ENCODE data around the gene SGF29.
"Not testable (repeated sequence)": the region's sequence is repeated elsewhere in the genome, so short reads cannot be mapped to it uniquely, and the experiment has no call there.

SGF29 gene

GRCh38 chr16:28532940-28533647, 20.6 kb upstream of the SGF29 start:
- no peak for DNase-seq (ENCODE audit: low spot score)

DNA sequence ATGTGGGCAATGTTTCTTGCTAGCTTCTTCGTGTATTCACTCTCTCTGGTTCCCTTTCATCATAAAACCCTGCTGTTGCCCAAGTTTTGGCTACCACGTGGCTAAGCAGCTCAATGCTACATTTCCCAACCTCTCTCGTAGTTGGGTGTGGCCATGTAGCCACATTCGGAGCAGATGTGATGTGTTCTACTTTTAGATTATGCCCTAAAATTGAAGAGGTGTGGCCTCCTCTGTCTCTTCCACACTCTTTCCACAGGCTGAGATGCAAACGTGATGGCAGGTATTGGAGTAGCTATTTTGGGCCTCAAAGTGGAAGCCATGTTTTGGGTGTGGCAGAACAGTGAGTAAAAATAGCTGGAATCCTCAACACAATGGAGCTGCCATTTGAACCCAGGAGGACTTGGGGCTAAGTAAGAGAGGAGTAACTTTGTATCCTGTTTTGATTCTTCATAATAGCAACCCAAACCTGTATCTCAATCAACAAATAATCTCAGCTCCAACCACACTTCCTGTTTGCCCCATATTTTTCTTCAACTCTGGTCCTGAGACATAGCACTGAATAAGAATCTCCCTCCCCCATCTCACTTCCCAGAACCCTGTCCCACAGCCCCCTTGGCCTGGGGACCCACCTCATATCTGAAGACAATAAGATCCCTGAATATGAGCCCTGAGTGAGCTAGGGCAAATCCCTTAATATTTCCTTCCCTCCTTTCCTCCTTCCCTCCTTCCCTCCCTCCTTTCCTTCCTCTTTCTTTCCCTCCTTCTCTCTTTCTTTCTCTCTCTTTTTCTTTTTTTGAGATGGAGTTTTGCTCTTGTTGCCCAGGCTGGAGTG, 19.0 kb upstream of the SGF29 start:
- DNase-seq (ENCODE audit: low spot score), result no peak

DNA sequence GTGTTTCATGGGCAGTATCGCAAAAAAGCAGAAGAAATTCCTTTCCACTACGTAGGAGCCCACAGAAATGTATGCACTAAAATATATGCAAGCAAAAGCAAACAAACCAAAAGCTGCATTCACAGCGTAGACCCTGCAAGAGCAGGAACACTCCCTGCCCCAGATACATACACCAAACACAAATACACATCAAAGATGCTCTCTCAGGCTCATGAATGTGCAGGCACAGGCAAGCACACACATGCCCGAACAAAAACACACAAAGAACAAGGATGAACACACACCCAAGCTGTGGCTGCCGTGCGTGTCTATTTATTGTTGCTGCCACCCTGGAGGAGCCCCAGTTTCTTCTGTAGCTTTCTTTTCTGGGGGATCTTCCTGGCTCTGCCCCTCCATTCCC, 16.6 kb upstream of the SGF29 start:
- no peak for DNase-seq (ENCODE audit: low spot score)

- no peak for DNase-seq (ENCODE audit: low spot score)
Observed at GRCh38 chr16:28537964-28538732, 15.6 kb upstream of the SGF29 start.

GRCh38 chr16:28538733-28539596, 14.8 kb upstream of the SGF29 start, which contains the start of gene NUPR1:
NUPR1 (minus strand) TSS chr16:28538974; CDS start chr16:28538907, 67 bp downstream.
- no peak for DNase-seq (ENCODE audit: low spot score)

DNA sequence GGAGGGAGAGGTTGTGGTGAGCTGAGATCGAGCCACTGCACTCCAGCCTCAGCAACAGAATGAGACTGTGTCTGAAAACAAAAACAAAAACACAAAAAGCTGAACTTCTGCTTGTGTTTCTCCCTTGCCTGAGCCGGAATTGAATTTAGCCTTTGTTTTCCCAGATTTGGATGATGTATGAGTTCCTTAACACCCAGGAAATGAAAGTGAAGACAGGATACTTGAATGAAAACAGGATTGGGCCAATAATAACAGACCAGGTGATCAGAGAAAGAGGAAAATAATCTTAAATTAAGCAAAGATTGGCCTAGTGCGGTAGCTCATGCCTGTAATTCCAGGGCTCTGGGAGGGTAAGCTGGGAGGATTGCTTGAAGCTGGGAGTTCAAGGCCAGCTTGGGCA, 13.4 kb upstream of the SGF29 start:
- DNase-seq (ENCODE audit: low spot score), result no peak

- no peak for DNase-seq (ENCODE audit: low spot score)
Observed at GRCh38 chr16:28542646-28543045, 11.1 kb upstream of the SGF29 start.

DNA sequence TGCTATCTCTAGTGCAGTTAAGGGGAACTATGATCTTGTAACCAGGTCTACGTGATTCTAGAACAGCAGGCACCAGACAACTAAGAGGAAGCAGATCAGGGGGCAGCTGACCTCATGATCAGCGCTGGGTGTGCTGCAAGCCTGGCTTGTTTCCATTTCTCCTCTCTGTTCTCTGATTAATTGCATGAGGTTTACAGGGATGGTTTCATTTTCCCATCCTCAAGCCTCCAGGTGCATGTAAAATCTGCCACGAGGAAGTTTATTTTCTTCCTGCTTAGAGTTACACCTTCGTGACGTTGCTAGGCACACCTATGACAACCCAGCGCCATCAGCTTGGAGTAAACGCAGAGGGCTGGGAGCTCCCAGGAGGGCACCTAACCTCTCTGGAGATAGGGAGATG, 10.6 kb upstream of the SGF29 start:
- DNase-seq (ENCODE audit: low spot score), result no peak

DNA sequence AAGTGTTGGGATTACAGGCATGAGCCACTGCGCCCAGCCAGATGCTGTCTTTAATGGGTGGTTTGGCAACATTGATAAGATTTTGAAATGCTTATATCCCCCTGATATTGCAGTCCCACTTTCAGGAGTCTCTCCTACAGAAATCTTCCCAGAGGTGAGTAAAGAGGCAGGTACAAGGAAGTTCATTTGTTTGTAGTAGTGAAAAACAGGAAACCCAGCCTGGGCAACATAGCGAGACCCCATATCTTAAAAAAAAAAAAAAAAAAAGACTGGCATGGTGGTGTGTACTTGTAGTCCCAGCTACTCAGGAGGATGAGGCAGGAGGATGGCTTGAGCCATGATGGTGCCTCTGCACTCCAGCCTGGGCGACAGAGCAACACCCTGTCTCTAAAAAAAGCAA, 8.7 kb upstream of the SGF29 start:
- no peak for DNase-seq (ENCODE audit: low spot score)

- DNase-seq (ENCODE audit: low spot score), result not testable (repeated sequence)
Observed at GRCh38 chr16:28545964-28546363, 7.8 kb upstream of the SGF29 start.

- no peak for DNase-seq (ENCODE audit: low spot score)
Observed at GRCh38 chr16:28546626-28547025, 7.1 kb upstream of the SGF29 start.

DNA sequence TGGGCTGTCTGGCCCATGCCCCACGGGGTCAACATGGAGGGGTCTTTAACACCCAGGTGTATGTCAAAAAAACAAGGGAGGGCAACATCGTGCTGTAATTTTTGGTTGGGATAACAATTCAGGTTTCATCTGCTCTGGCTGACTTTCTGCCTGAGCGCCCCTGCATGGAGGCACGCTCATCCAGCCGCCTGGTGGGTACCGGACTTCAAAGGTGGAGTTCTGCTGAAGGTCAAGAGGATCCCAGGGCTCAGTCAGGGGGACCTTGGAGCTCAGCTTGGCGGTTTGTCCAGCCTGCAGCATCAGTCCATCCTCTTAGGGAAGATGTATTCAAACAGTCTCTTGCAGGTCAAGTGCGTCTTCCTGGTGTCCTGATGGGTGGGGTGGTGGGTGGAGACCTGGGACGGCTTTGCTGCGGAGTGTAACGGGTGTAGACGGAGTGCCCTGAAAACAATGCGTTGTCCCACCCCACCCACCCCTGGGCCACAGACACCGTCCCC, 5.4 kb upstream of the SGF29 start:
- DNase-seq (ENCODE audit: low spot score), result no peak

DNA sequence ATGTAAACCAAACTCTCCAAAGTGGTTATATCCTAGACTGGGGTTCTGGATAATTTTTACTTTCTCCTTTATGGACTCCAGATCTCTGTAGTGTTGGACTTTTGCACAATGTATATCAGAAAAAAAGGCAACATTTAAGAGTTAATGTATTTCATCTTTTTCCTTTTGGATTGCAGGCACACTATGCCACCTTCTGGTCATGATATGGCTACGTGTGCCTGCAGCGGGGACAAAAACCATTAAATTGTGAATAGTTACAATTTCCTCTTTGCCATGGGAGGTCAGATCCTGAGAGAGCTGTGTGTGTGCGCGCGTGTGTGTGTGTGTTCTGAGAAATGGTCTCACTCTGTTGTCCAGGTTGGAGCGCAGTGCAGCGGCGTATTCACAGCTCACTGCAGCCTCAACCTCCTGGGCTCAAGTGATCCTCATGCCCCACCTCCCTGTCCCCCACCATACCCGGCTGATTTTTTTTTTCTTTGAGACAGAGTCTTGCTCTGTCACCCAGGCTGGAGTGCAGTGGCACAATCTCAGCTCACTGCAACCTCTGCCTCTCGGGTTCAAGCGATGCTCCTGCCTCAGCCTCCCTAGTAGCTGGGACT, 4.3 kb upstream of the SGF29 start:
- no peak for DNase-seq (ENCODE audit: low spot score)

GRCh38 chr16:28554634-28555423, 1.1 kb downstream of the SGF29 start:
- no peak for DNase-seq (ENCODE audit: low spot score)

DNA sequence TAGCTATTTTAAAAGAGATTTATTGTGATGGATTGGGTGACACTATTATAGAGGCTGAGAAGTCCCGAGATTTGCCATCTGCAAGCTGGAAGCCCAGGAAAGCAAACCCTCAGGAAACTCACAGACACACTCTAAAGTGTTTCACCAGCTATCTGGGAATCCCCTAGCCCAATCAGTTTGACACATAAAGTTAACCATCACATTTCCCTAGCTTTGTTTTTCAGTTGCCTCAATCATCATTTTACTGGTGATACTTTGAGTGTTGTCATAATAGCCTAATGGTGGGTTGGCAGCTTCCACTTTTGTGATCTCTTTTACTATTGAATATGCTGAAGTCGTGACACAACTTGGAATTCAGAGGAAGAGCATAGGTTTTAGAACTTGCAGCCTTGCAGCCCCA, 1.8 kb downstream of the SGF29 start:
- no peak for DNase-seq (ENCODE audit: low spot score)

- DNase-seq (ENCODE audit: low spot score), result no peak
Observed at GRCh38 chr16:28556914-28557320, 3.2 kb downstream of the SGF29 start.

- DNase-seq (ENCODE audit: low spot score), result no peak
Observed at GRCh38 chr16:28558456-28558855, 4.7 kb downstream of the SGF29 start.

DNA sequence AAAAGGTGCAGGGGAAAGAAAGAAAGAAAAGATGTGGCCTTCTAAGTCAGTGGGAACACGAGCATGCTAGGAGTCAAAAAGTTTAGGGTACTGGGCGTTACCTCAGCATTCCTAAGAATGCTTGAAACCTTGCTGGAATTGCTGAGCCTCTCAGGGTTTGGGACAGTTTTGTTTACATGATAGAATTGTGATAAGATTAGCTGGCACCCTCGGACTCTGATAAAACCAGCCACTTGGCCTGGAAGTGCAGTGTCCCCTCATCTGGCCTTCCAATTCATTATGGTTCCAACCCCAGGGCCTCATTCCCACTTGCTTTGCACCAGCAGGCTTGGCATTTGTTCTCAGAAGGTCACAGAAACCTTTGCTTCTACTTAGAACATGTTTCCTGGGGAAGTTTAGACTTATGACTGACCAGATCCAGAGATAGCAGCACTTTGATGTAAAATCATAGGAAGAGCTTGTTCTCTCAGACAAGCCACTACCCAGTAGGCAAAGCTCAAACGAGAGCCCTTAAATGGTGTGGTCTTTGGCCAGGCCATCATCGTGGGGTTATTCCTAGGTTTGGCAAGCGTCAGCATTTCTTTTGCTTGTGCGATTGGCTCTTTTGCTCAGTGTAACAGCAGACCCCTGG, 8.0 kb downstream of the SGF29 start:
- no peak for DNase-seq (ENCODE audit: low spot score)

- no peak for DNase-seq (ENCODE audit: low spot score)
Observed at GRCh38 chr16:28562199-28562598, 8.5 kb downstream of the SGF29 start.

GRCh38 chr16:28563218-28563617, 9.5 kb downstream of the SGF29 start:
- DNase-seq (ENCODE audit: low spot score), result no peak
